ENCODE results near the gene PPP1R17.

DNA sequence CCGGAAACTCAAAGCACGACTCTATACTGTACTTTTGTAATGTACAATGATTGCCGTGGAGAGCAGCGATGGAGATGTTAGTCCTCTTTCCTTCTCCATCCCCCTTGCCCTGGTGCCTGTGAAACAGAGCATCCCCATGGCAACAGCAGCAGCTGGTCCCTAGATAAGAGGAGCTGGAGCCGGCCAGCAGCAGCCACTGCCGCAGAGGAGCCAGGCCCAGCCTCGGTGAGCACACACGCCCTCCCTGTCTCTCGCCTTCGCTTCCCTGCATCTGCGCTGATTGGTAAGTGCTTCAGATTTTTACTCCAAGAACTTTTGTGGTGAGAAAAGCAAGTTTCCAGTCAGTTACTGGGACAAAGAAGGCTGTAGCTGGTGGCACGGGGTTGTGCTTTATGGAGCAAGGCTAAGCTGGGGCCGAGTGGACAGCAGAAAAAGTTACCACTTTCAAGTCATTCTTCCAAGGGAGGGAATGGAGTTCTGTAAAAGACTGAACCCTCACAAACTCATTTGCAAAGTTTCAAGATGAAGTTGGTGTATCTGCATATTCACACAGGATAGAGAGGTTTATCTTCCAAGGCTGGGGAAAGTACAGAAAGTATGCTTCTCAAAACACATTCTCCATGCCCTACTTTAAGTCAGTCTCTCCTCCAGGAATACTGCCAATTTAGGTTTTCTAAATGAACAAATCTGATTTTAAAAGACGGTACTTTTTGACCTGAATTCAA is at the start of gene PPP1R17:
- TF ChIP-seq, protein P1, sequence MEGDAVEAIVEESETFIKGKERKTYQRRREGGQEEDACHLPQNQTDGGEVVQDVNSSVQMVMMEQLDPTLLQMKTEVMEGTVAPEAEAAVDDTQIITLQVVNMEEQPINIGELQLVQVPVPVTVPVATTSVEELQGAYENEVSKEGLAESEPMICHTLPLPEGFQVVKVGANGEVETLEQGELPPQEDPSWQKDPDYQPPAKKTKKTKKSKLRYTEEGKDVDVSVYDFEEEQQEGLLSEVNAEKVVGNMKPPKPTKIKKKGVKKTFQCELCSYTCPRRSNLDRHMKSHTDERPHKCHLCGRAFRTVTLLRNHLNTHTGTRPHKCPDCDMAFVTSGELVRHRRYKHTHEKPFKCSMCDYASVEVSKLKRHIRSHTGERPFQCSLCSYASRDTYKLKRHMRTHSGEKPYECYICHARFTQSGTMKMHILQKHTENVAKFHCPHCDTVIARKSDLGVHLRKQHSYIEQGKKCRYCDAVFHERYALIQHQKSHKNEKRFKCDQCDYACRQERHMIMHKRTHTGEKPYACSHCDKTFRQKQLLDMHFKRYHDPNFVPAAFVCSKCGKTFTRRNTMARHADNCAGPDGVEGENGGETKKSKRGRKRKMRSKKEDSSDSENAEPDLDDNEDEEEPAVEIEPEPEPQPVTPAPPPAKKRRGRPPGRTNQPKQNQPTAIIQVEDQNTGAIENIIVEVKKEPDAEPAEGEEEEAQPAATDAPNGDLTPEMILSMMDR (IDR thresholded peaks at IDR 0.05): no peak
- no peak for TF ChIP-seq POLR2A (IDR thresholded peaks at IDR 0.05)
